OCI-LY1 (cell line): Measurements from ENCODE around the gene EYS.

Experiments
- H2AFZ ChIP-seq: fragments of 200-600 bp; sonication (generic), shearing (Covaris generic); 2 replicates; pipeline ENCODE4 v1.6.0; 2014; ENCODE audit warnings: antibody characterized with exemption, mild to moderate bottlenecking, low read length
- H3F3A ChIP-seq: fragments of 200-600 bp; sonication (generic), shearing (Covaris generic); 2 replicates; pipeline ENCODE4 v1.6.0; 2014; ENCODE audit warnings: mild to moderate bottlenecking, antibody characterized with exemption, low read length, moderate library complexity; ENCODE audit not compliant: insufficient read depth
- H3K27ac ChIP-seq: fragments of 200-600 bp; sonication (generic); 2 replicates; pipeline ENCODE4 v1.5.1; 2014; ENCODE audit warnings: low read length, mixed run types, mild to moderate bottlenecking, low read depth; ENCODE audit not compliant: poor library complexity, severe bottlenecking
- H3K27me3 ChIP-seq: fragments of 200-600 bp; sonication (generic); 2 replicates; pipeline ENCODE4 v1.6.0; 2014; ENCODE audit warnings: antibody characterized with exemption, mild to moderate bottlenecking, low read length, moderate library complexity; ENCODE audit not compliant: insufficient read depth
- H3K36me3 ChIP-seq: fragments of 200-600 bp; sonication (generic); 2 replicates; pipeline ENCODE4 v1.6.1; 2014; ENCODE audit warnings: mild to moderate bottlenecking, antibody characterized with exemption, low read length, moderate library complexity, mixed read lengths; ENCODE audit not compliant: insufficient read depth
- H3K4me1 ChIP-seq: fragments of 200-600 bp; sonication (generic); 2 replicates; pipeline ENCODE4 v1.5.1; 2014; ENCODE audit warnings: mild to moderate bottlenecking, low read length, moderate library complexity; ENCODE audit not compliant: insufficient read depth, severe bottlenecking
- H3K4me2 ChIP-seq: fragments of 200-600 bp; sonication (generic), shearing (Covaris generic); 2 replicates; pipeline ENCODE4 v1.6.1; 2014; ENCODE audit warnings: low read length
- H3K4me3 ChIP-seq: fragments of 200-600 bp; sonication (generic); 2 replicates; pipeline ENCODE4 v1.5.1; 2014; ENCODE audit warnings: low read length, low read depth, mild to moderate bottlenecking, mixed read lengths; ENCODE audit not compliant: poor library complexity, severe bottlenecking
- H3K79me2 ChIP-seq: fragments of 200-600 bp; shearing (Covaris generic); 2 replicates; pipeline ENCODE4 v1.6.1; 2016; ENCODE audit warnings: mixed run types, low read length, mixed read lengths; ENCODE audit not compliant: insufficient read depth
- H3K9ac ChIP-seq: fragments of 200-600 bp; sonication (generic), shearing (Covaris generic); 2 replicates; pipeline ENCODE4 v1.6.1; 2014; ENCODE audit warnings: mild to moderate bottlenecking, low read length, mixed read lengths
- H3K9me2 ChIP-seq: fragments of 200-600 bp; sonication (generic), shearing (Covaris generic); 2 replicates; pipeline ENCODE4 v1.6.1; 2014; ENCODE audit warnings: low read depth, mild to moderate bottlenecking, low read length, mixed read lengths
- H3K9me3 ChIP-seq: fragments of 200-600 bp; shearing (Covaris generic); 2 replicates; pipeline ENCODE4 v1.6.1; 2014; ENCODE audit warnings: low read length, mixed read lengths
- H4K20me1 ChIP-seq: fragments of 200-600 bp; sonication (generic), shearing (Covaris generic); 2 replicates; pipeline ENCODE4 v1.6.0; 2016; ENCODE audit warnings: mild to moderate bottlenecking, low read length; ENCODE audit not compliant: insufficient read depth
- EZH2 ChIP-seq: fragments of 200-600 bp; sonication (generic), shearing (Covaris generic); IDR thresholded peaks from 2 replicates; pipeline ENCODE4 v1.8.0; 2017; ENCODE audit warnings: borderline replicate concordance, mixed run types, mild to moderate bottlenecking, antibody characterized with exemption, low read length, moderate library complexity, mixed read lengths
- TF ChIP-seq, protein P1 (sequence below): fragments of 200-600 bp; sonication (generic), shearing (Covaris generic); IDR thresholded peaks from 2 replicates; pipeline ENCODE4 v1.5.1; 2017; ENCODE audit warnings: mild to moderate bottlenecking, antibody characterized with exemption, low read length, moderate library complexity, mixed read lengths

Gene EYS

DNA sequence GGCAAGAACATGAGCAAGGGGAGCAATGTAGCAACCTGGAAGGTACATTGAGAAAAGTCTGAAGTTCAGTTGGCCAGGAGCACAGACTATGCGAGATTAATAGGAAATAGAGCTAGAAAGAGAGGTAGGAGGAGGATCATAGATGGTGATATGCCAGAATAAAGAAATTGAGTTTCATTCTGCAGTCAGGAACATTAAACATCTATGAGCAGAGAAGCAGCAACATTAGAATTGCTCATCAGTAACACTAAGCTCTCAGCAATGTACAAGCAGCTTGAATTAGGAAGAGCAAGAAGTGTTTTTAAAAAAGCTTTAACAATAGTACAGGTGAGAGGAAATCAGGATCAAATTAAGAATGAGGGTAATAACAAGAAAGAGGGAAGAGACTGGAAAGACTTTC is 1603.5 kb downstream of the EYS start:
- no peaks in the 10 kb centered on the region for H4K20me1 ChIP-seq
- H3K4me1 ChIP-seq, result no peaks in the 10 kb centered on the region
- no peaks in the 10 kb centered on the region for H3K79me2 ChIP-seq
- H3F3A ChIP-seq, result no peaks in the 10 kb centered on the region
- TF ChIP-seq, protein P1, sequence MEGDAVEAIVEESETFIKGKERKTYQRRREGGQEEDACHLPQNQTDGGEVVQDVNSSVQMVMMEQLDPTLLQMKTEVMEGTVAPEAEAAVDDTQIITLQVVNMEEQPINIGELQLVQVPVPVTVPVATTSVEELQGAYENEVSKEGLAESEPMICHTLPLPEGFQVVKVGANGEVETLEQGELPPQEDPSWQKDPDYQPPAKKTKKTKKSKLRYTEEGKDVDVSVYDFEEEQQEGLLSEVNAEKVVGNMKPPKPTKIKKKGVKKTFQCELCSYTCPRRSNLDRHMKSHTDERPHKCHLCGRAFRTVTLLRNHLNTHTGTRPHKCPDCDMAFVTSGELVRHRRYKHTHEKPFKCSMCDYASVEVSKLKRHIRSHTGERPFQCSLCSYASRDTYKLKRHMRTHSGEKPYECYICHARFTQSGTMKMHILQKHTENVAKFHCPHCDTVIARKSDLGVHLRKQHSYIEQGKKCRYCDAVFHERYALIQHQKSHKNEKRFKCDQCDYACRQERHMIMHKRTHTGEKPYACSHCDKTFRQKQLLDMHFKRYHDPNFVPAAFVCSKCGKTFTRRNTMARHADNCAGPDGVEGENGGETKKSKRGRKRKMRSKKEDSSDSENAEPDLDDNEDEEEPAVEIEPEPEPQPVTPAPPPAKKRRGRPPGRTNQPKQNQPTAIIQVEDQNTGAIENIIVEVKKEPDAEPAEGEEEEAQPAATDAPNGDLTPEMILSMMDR, result no peak
- TF ChIP-seq EZH2, result no peak
- H3K4me3 ChIP-seq, result no peak overlapping the region
- no peaks in the 10 kb centered on the region for H3K36me3 ChIP-seq
- no peak overlapping the region for H3K4me2 ChIP-seq
- H3K27ac ChIP-seq, result no peak overlapping the region
- H3K9ac ChIP-seq, result no peak overlapping the region
- H3K27me3 ChIP-seq, result no peaks in the 10 kb centered on the region
- H2AFZ ChIP-seq, result no peak overlapping the region
- no peaks in the 10 kb centered on the region for H3K9me2 ChIP-seq
- no peaks in the 10 kb centered on the region for H3K9me3 ChIP-seq

DNA sequence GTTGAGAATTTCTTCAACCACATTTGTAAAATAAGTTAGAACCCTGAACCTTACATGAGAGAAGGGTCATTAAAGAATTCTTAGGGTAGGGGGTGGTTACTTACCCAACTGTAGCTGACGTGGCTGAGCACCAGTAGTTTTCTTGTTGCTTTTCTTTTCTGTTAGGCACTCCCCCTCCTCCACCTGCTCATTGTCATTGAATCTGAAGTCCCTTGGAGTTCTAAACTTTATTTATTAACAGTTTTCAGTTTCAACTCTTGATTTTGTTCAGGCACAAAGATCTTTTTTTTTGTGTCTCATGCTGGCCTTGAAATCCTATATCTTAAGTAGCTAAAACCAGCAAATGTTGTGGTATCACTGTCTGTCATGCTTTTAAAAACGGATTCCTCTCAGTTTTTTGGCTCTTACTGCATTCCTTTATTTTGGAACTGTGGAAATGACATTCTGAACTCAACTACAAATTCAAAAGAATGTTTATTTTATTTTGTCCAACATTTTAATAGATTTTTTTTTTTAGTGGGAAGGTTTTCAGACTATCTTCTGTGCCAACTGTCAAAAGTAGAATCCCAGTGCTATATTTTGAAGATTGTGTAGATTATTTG is 1606.2 kb downstream of the EYS start:
- Histone ChIP-seq H3K9me3 (no peaks in the 10 kb centered on the region), H3K9me2 (no peaks in the 10 kb centered on the region), H3K4me2 (no peak overlapping the region), H4K20me1 (no peaks in the 10 kb centered on the region), H3K27me3 (no peaks in the 10 kb centered on the region), H3F3A (no peaks in the 10 kb centered on the region), H3K9ac (no peak overlapping the region), H3K79me2 (no peaks in the 10 kb centered on the region), H3K4me3 (no peak overlapping the region), H3K4me1 (no peaks in the 10 kb centered on the region), H2AFZ (no peak overlapping the region), H3K27ac (no peak overlapping the region), H3K36me3 (no peaks in the 10 kb centered on the region)
- TF ChIP-seq EZH2, result no peak
- TF ChIP-seq, protein P1, result no peak

DNA sequence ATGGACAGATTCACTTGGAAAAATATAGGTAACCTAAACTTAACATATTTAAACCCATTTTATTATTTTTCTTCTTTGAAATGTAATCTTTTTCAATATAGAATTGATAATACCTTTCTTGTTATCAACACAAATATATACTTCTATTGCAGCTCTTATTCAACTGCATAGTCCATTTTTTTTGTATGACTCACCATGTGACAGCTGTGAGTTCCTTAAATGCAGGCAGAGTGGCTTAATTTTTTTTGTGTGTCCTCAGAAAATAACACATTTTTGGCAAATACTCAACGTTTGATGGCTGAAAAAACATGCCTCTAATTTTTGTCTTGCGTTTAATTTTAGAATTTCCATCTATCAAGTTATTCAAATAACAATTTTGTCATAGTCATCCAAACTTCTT is 1616.7 kb downstream of the EYS start:
- Histone ChIP-seq H3K9me2 (no peaks in the 10 kb centered on the region), H3K36me3 (no peaks in the 10 kb centered on the region), H4K20me1 (no peaks in the 10 kb centered on the region), H3K9ac (no peak overlapping the region), H3K4me3 (no peak overlapping the region), H3K27ac (no peak overlapping the region), H2AFZ (no peak overlapping the region), H3K4me2 (no peak overlapping the region), H3F3A (no peaks in the 10 kb centered on the region), H3K9me3 (no peaks in the 10 kb centered on the region), H3K79me2 (no peaks in the 10 kb centered on the region), H3K4me1 (no peaks in the 10 kb centered on the region), H3K27me3 (no peaks in the 10 kb centered on the region)
- TF ChIP-seq, protein P1, result no peak
- TF ChIP-seq EZH2, result no peak
